WTC11 (cell line): ENCODE measurements around the gene PKM. TPM values are rescaled to one million over a fixed set of nuclear protein-coding genes. Genes with fewer than 3 reads are reported as not detected.
A peak's percentile ranks its signal among the peaks of the same experiment; 100 is the strongest.

Source experiments
- ATAC-seq: fragments of 200-7000 bp; cut with Tn5 transposase; 2 replicates; pipeline ENCODE4 v1.10.0; 2021; ENCODE audit warnings: mild to moderate bottlenecking, moderate library complexity
- CTCF ChIA-PET: fragments of 300-600 bp; sonication (Branson Sonifier 250); formaldehyde crosslinking; loops from one replicate; lab custom pipeline; 2021; ENCODE audit warnings: antibody characterized with exemption; lab: Charles Lee
- POLR2A ChIA-PET: fragments of 350-600 bp; sonication (Branson Sonifier 250); formaldehyde crosslinking; loops from one replicate; lab custom pipeline; 2021; ENCODE audit warnings: antibody characterized with exemption; lab: Charles Lee
- DNase-seq: peaks from one replicate; pipeline ENCODE4 v3.0.0; 2021; ENCODE audit warnings: low spot score
- H3K27ac Mint-ChIP-seq: 2 replicates; pipeline ENCODE4 v1.8.0; 2021; ENCODE audit warnings: mixed read lengths
- H3K27me3 Mint-ChIP-seq: 2 replicates; pipeline ENCODE4 v1.8.0; 2021; ENCODE audit warnings: low read depth, mild to moderate bottlenecking, moderate library complexity, mixed read lengths
- H3K36me3 Mint-ChIP-seq: 2 replicates; pipeline ENCODE4 v1.8.0; 2021; ENCODE audit warnings: mixed read lengths
- H3K4me1 Mint-ChIP-seq: 2 replicates; pipeline ENCODE4 v1.8.0; 2022; ENCODE audit warnings: mixed read lengths
- H3K4me3 Mint-ChIP-seq: 2 replicates; pipeline ENCODE4 v1.8.0; 2021; ENCODE audit warnings: mild to moderate bottlenecking, moderate library complexity, mixed read lengths
- H3K9me3 Mint-ChIP-seq: 2 replicates; pipeline ENCODE4 v1.8.0; 2021; ENCODE audit warnings: mixed read lengths
- CREM ChIP-seq: sonication (generic); formaldehyde crosslinking; IDR thresholded peaks from 2 replicates; pipeline ENCODE4 v1.8.1; 2022; ENCODE audit warnings: mild to moderate bottlenecking, missing genetic modification reagents, moderate library complexity
- EMX1 ChIP-seq: fragments of 250-450 bp; sonication (Bioruptor Pico); IDR thresholded peaks from 2 replicates; pipeline ENCODE4 v1.8.0; 2021; ENCODE audit warnings: mild to moderate bottlenecking
- GABPB1 ChIP-seq: sonication (generic); formaldehyde crosslinking; IDR thresholded peaks from 2 replicates; pipeline ENCODE4 v1.8.1; 2023; ENCODE audit warnings: mild to moderate bottlenecking, missing genetic modification reagents
- JAZF1 ChIP-seq: fragments of 250-450 bp; sonication (Bioruptor Pico); IDR thresholded peaks from 2 replicates; pipeline ENCODE4 v1.9.0; 2021; ENCODE audit warnings: moderate library complexity, mild to moderate bottlenecking, inconsistent platforms
- MXD4 ChIP-seq: fragments of 250-450 bp; sonication (Bioruptor Pico); IDR thresholded peaks from 2 replicates; pipeline ENCODE4 v1.8.0; 2021; ENCODE audit warnings: mild to moderate bottlenecking, moderate library complexity, borderline replicate concordance
- SOX15 ChIP-seq: fragments of 250-450 bp; sonication (Bioruptor Pico); IDR thresholded peaks from 2 replicates; pipeline ENCODE4 v1.9.0; 2021; ENCODE audit warnings: mild to moderate bottlenecking
- SP1 ChIP-seq: sonication (generic); formaldehyde crosslinking; conservative IDR thresholded peaks from 2 replicates; pipeline ENCODE4 v1.8.1; 2022; ENCODE audit warnings: missing genetic modification reagents
- TP53 ChIP-seq: sonication (generic); formaldehyde crosslinking; IDR thresholded peaks from 2 replicates; pipeline ENCODE4 v1.8.1; 2023; ENCODE audit warnings: mild to moderate bottlenecking, missing genetic modification reagents
- ZNF138 ChIP-seq: sonication (generic); formaldehyde crosslinking; conservative IDR thresholded peaks from 2 replicates; pipeline ENCODE4 v1.8.1; 2022; ENCODE audit warnings: mild to moderate bottlenecking, moderate library complexity, missing genetic modification reagents
- ZNF232 ChIP-seq: sonication (generic); formaldehyde crosslinking; IDR thresholded peaks from 2 replicates; pipeline ENCODE4 v1.8.0; 2022; ENCODE audit warnings: mild to moderate bottlenecking, missing genetic modification reagents
- ZNF317 ChIP-seq: sonication (generic); formaldehyde crosslinking; IDR thresholded peaks from 2 replicates; pipeline ENCODE4 v1.8.1; 2023; ENCODE audit warnings: low read depth, mild to moderate bottlenecking, moderate library complexity, missing genetic modification reagents, borderline replicate concordance
- ZNF671 ChIP-seq: fragments of 250-450 bp; sonication (Bioruptor Pico); IDR thresholded peaks from 2 replicates; pipeline ENCODE4 v1.8.0; 2021; ENCODE audit warnings: mild to moderate bottlenecking
- total RNA-seq: library from RNA; stranded (reverse); gene quantifications from 3 replicates; pipeline ENCODE4 v1.2.3, GENCODE V29; 2021
- TF ChIP-seq, protein P1 (sequence below): sonication (generic); formaldehyde crosslinking; IDR thresholded peaks from 2 replicates; pipeline ENCODE4 v1.8.0; 2022; ENCODE audit warnings: mild to moderate bottlenecking, missing genetic modification reagents
- TF ChIP-seq, protein P2 (sequence below): fragments of 200-600 bp; IDR thresholded peaks from 2 replicates; pipeline ENCODE4 v1.8.0; 2022; ENCODE audit warnings: antibody characterized with exemption
- TF ChIP-seq, protein P3 (sequence below): sonication (generic); formaldehyde crosslinking; IDR thresholded peaks from 2 replicates; pipeline ENCODE4 v1.8.1; 2022; ENCODE audit warnings: mild to moderate bottlenecking, missing genetic modification reagents, moderate library complexity, borderline replicate concordance
- TF ChIP-seq, protein P4 (sequence below): fragments of 250-450 bp; sonication (Bioruptor Pico); IDR thresholded peaks from 2 replicates; pipeline ENCODE4 v2.1.2; 2022; ENCODE audit warnings: mild to moderate bottlenecking, moderate library complexity
- TF ChIP-seq, protein P5 (sequence below): sonication (generic); formaldehyde crosslinking; IDR thresholded peaks from 2 replicates; pipeline ENCODE4 v1.8.1; 2023; ENCODE audit warnings: mild to moderate bottlenecking, moderate library complexity, missing genetic modification reagents
- TF ChIP-seq, protein P6 (sequence below): sonication (generic); formaldehyde crosslinking; conservative IDR thresholded peaks from 2 replicates; pipeline ENCODE4 v1.8.1; 2023; ENCODE audit warnings: mild to moderate bottlenecking, low read depth, missing genetic modification reagents, moderate library complexity
- TF ChIP-seq, protein P7 (sequence below): sonication (generic); formaldehyde crosslinking; IDR thresholded peaks from 2 replicates; pipeline ENCODE4 v1.8.0; 2022; ENCODE audit warnings: mild to moderate bottlenecking, missing genetic modification reagents
- TF ChIP-seq, protein P8 (sequence below): fragments of 250-450 bp; sonication (Bioruptor Pico); IDR thresholded peaks from 2 replicates; pipeline ENCODE4 v1.9.0; 2021; ENCODE audit warnings: mild to moderate bottlenecking

The PKM gene
- total RNA-seq, 1 experiment from 2014 or later: 858 TPM

DNA sequence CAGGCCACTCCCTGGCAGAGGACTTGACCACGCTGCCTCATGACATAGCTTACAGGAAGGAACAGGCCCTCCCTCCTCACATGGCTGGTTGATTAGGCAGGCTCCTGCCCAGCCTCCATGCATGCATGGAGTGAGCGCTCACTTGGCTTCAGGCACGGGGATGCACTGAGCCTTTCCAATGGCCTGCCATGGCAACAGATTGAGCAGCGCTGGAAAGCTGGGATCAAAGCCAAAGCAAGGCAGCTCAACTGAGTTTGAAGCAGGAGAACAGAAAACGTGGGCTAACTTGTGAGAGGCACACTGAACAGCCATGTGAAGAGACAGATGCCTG, 27.5 kb downstream of the PKM start (continued):
- TF ChIP-seq, protein P1, sequence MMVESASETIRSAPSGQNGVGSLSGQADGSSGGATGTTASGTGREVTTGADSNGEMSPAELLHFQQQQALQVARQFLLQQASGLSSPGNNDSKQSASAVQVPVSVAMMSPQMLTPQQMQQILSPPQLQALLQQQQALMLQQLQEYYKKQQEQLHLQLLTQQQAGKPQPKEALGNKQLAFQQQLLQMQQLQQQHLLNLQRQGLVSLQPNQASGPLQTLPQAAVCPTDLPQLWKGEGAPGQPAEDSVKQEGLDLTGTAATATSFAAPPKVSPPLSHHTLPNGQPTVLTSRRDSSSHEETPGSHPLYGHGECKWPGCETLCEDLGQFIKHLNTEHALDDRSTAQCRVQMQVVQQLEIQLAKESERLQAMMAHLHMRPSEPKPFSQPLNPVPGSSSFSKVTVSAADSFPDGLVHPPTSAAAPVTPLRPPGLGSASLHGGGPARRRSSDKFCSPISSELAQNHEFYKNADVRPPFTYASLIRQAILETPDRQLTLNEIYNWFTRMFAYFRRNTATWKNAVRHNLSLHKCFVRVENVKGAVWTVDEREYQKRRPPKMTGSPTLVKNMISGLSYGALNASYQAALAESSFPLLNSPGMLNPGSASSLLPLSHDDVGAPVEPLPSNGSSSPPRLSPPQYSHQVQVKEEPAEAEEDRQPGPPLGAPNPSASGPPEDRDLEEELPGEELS (CRISPR knock-in tag): no peak
- no peak for TF ChIP-seq TP53
- TF ChIP-seq ZNF138 (CRISPR knock-in tag): no peak
- no peak for TF ChIP-seq GABPB1
- TF ChIP-seq MXD4 (CRISPR knock-in tag): no peak
- TF ChIP-seq, protein P2, sequence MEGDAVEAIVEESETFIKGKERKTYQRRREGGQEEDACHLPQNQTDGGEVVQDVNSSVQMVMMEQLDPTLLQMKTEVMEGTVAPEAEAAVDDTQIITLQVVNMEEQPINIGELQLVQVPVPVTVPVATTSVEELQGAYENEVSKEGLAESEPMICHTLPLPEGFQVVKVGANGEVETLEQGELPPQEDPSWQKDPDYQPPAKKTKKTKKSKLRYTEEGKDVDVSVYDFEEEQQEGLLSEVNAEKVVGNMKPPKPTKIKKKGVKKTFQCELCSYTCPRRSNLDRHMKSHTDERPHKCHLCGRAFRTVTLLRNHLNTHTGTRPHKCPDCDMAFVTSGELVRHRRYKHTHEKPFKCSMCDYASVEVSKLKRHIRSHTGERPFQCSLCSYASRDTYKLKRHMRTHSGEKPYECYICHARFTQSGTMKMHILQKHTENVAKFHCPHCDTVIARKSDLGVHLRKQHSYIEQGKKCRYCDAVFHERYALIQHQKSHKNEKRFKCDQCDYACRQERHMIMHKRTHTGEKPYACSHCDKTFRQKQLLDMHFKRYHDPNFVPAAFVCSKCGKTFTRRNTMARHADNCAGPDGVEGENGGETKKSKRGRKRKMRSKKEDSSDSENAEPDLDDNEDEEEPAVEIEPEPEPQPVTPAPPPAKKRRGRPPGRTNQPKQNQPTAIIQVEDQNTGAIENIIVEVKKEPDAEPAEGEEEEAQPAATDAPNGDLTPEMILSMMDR: no peak
- TF ChIP-seq ZNF671 (CRISPR knock-in tag): no peak
- TF ChIP-seq SOX15 (CRISPR knock-in tag): no peak
- TF ChIP-seq, protein P3, sequence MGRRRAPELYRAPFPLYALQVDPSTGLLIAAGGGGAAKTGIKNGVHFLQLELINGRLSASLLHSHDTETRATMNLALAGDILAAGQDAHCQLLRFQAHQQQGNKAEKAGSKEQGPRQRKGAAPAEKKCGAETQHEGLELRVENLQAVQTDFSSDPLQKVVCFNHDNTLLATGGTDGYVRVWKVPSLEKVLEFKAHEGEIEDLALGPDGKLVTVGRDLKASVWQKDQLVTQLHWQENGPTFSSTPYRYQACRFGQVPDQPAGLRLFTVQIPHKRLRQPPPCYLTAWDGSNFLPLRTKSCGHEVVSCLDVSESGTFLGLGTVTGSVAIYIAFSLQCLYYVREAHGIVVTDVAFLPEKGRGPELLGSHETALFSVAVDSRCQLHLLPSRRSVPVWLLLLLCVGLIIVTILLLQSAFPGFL (CRISPR knock-in tag): no peak
- no peak for TF ChIP-seq SP1 (CRISPR knock-in tag)

DNA sequence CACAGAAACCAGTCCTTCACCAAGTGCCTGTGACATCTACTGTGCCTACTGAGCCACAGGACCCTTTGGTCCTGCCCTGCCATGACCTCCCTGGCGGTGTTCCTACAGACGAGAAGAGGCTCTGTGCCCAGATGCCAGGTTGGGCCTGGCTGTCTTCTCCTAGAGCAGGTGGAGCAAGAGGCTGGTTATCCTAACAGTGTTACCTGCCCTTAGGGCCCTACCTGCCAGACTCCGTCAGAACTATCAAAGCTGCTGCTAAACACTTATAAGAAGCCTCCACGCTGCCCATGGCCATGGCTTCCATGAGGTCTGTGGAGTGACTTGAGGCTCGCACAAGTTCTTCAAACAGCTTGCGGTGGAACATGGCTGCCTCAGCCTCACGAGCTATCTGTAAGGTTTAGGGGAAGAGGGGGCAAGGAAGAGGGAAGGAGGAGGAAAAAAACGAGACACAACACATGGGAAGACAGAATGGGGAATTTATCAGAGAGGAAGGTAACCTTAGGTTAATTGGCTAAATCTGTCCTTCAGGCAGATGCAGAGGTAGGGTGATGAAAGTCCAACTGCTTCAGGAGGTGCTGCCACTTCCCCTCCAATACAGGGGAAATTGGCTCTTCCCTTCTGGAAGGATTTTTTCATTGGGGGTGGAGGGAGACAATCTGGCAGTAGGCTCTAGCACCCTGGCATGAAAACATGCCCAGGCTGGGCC, 28.0 kb downstream of the PKM start:
- H3K4me1 Mint-ChIP-seq: peaks cover 9% of the 10 kb centered on the region
- POLR2A ChIA-PET: no interaction called here
- H3K4me3 Mint-ChIP-seq: no peak overlapping the region
- CTCF ChIA-PET: no interaction called here
- H3K36me3 Mint-ChIP-seq: peaks cover 94% of the 10 kb centered on the region
- no peaks in the 10 kb centered on the region for H3K9me3 Mint-ChIP-seq
- DNase-seq: no peak
- ATAC-seq: no peak
- peak overlapping the region; percentile 26; the same call in 1 of the 2 replicates for H3K27ac Mint-ChIP-seq
- H3K27me3 Mint-ChIP-seq: peaks cover 2% of the 10 kb centered on the region; the same call in 1 of the 2 replicates
- TF ChIP-seq, protein P4, sequence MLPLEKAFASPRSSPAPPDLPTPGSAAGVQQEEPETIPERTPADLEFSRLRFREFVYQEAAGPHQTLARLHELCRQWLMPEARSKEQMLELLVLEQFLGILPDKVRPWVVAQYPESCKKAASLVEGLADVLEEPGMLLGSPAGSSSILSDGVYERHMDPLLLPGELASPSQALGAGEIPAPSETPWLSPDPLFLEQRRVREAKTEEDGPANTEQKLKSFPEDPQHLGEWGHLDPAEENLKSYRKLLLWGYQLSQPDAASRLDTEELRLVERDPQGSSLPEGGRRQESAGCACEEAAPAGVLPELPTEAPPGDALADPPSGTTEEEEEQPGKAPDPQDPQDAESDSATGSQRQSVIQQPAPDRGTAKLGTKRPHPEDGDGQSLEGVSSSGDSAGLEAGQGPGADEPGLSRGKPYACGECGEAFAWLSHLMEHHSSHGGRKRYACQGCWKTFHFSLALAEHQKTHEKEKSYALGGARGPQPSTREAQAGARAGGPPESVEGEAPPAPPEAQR: no peak
- TF ChIP-seq EMX1 (CRISPR knock-in tag) (no peak), ZNF232 (no peak), JAZF1 (CRISPR knock-in tag) (no peak), CREM (CRISPR knock-in tag) (no peak), ZNF317 (CRISPR knock-in tag) (no peak)
- TF ChIP-seq, protein P5, sequence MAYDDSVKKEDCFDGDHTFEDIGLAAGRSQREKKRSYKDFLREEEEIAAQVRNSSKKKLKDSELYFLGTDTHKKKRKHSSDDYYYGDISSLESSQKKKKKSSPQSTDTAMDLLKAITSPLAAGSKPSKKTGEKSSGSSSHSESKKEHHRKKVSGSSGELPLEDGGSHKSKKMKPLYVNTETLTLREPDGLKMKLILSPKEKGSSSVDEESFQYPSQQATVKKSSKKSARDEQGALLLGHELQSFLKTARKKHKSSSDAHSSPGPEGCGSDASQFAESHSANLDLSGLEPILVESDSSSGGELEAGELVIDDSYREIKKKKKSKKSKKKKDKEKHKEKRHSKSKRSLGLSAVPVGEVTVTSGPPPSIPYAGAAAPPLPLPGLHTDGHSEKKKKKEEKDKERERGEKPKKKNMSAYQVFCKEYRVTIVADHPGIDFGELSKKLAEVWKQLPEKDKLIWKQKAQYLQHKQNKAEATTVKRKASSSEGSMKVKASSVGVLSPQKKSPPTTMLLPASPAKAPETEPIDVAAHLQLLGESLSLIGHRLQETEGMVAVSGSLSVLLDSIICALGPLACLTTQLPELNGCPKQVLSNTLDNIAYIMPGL (CRISPR knock-in tag): no peak
- TF ChIP-seq, protein P6, sequence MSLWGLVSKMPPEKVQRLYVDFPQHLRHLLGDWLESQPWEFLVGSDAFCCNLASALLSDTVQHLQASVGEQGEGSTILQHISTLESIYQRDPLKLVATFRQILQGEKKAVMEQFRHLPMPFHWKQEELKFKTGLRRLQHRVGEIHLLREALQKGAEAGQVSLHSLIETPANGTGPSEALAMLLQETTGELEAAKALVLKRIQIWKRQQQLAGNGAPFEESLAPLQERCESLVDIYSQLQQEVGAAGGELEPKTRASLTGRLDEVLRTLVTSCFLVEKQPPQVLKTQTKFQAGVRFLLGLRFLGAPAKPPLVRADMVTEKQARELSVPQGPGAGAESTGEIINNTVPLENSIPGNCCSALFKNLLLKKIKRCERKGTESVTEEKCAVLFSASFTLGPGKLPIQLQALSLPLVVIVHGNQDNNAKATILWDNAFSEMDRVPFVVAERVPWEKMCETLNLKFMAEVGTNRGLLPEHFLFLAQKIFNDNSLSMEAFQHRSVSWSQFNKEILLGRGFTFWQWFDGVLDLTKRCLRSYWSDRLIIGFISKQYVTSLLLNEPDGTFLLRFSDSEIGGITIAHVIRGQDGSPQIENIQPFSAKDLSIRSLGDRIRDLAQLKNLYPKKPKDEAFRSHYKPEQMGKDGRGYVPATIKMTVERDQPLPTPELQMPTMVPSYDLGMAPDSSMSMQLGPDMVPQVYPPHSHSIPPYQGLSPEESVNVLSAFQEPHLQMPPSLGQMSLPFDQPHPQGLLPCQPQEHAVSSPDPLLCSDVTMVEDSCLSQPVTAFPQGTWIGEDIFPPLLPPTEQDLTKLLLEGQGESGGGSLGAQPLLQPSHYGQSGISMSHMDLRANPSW (CRISPR knock-in tag): no peak
- TF ChIP-seq, protein P7, sequence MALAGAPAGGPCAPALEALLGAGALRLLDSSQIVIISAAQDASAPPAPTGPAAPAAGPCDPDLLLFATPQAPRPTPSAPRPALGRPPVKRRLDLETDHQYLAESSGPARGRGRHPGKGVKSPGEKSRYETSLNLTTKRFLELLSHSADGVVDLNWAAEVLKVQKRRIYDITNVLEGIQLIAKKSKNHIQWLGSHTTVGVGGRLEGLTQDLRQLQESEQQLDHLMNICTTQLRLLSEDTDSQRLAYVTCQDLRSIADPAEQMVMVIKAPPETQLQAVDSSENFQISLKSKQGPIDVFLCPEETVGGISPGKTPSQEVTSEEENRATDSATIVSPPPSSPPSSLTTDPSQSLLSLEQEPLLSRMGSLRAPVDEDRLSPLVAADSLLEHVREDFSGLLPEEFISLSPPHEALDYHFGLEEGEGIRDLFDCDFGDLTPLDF (CRISPR knock-in tag): no peak
- TF ChIP-seq, protein P1 (CRISPR knock-in tag): no peak
- TF ChIP-seq, protein P8, sequence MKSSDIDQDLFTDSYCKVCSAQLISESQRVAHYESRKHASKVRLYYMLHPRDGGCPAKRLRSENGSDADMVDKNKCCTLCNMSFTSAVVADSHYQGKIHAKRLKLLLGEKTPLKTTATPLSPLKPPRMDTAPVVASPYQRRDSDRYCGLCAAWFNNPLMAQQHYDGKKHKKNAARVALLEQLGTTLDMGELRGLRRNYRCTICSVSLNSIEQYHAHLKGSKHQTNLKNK (CRISPR knock-in tag): no peak
